Natural killer cell treated with Interleukin-12 subunit alpha and Interleukin-12 subunit beta and Interleukin-15 and Interleukin-18, amount 100 ng/mL, for 72 hours (primary cell): ENCODE data around the gene FASN. TPM values are rescaled to one million over a fixed set of nuclear protein-coding genes. Genes with fewer than 3 reads are reported as not detected.

Experiments used
- ATAC-seq, 2 donors: fragments of 150-1000 bp; cut with Tn5 transposase in 1 of 2; sonication (Bioruptor Pico), chemical (Tn5 transposase) in 1 of 2; 2 replicates each; pipeline ENCODE4 v1.10.0; 2021
- DNase-seq: peaks from one replicate; pipeline ENCODE4 v3.0.0; 2022; ENCODE audit warnings: low spot score
- H3K27ac Mint-ChIP-seq, 2 donors: 1 replicate in 1 of 2; 2 replicates in 1 of 2; pipeline ENCODE4 v1.8.0; 2022; ENCODE audit warnings: mixed read lengths in 2 of 2, mild to moderate bottlenecking in 1 of 2, moderate library complexity in 1 of 2
- H3K27me3 Mint-ChIP-seq, 2 donors: 1 replicate in 1 of 2; 2 replicates in 1 of 2; pipeline ENCODE4 v1.8.0; 2022; ENCODE audit warnings: mixed read lengths in 2 of 2
- H3K36me3 Mint-ChIP-seq: one replicate; pipeline ENCODE4 v1.8.0; 2022; ENCODE audit warnings: mixed read lengths
- H3K4me1 Mint-ChIP-seq, 2 donors: 1 replicate in 1 of 2; 2 replicates in 1 of 2; pipeline ENCODE4 v1.8.0; 2022; ENCODE audit warnings: low read depth in 2 of 2, mixed read lengths in 2 of 2, mild to moderate bottlenecking in 1 of 2
- H3K4me3 Mint-ChIP-seq: one replicate; pipeline ENCODE4 v1.8.0; 2022; ENCODE audit warnings: mixed read lengths
- H3K9me3 Mint-ChIP-seq: 2 replicates; pipeline ENCODE4 v1.8.0; 2022; ENCODE audit warnings: mixed read lengths
- total RNA-seq, 2 donors: library from RNA; stranded (reverse); gene quantifications; one replicate each; pipeline ENCODE4 v1.2.3, GENCODE V29; 2022

The FASN gene
- total RNA-seq, 2 donors from 2014 or later: 195 to 451 TPM

- Mint-ChIP-seq H3K9me3 (no peaks in the 10 kb centered on the region), H3K4me1 (peaks cover 3 to 9% of the 10 kb centered on the region in 2 donors), H3K27ac (peak overlapping the region; percentile 33 to 82), H3K27me3 (no peaks in the 10 kb centered on the region), H3K36me3 (no peaks in the 10 kb centered on the region), H3K4me3 (peak overlapping the region; percentile 80)
- DNase-seq: no peak
- peak; percentile 2 to 7 for ATAC-seq
Measured at GRCh38 chr17:82050761-82051641, 47.0 kb downstream of the FASN start.

GRCh38 chr17:82050152-82050760 lies 47.8 kb downstream of the FASN start:
- H3K36me3 Mint-ChIP-seq: no peaks in the 10 kb centered on the region
- H3K4me1 Mint-ChIP-seq: peaks cover 3 to 9% of the 10 kb centered on the region in 2 donors
- no peaks in the 10 kb centered on the region for H3K9me3 Mint-ChIP-seq
- H3K4me3 Mint-ChIP-seq: peak overlapping the region; percentile 80
- no peaks in the 10 kb centered on the region for H3K27me3 Mint-ChIP-seq
- DNase-seq (no peak), ATAC-seq (no peak)
- peak overlapping the region; percentile 33 to 82 for H3K27ac Mint-ChIP-seq

DNA sequence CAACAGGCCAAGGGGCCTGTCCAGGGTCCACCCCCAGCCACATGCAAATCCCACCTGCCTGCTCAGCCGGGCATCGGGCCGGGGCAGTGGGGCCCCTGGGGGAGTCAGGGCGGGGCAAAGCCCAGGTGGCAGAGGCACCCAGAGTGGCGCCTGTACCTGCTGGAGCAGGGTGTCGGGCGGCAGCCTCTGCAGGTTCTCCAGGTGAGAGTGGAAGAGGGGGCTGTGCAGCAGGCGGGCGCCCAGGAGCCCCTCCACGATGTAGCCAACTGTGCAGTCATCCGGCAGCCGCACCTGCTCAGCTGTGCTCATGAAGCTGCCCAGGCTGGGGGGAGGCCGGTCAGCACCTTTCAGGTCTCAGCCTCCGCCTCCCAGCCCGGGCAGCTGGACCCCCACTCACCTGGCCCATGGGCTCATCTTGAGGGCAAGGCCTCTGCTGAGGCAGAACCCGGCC lies 48.5 kb downstream of the FASN start:
- H3K4me1 Mint-ChIP-seq: peaks cover 3 to 9% of the 10 kb centered on the region in 2 donors
- no peaks in the 10 kb centered on the region for H3K9me3 Mint-ChIP-seq
- H3K27me3 Mint-ChIP-seq: no peaks in the 10 kb centered on the region
- H3K4me3 Mint-ChIP-seq: no peak overlapping the region
- no peaks in the 10 kb centered on the region for H3K36me3 Mint-ChIP-seq
- ATAC-seq (no peak), DNase-seq (no peak)
- H3K27ac Mint-ChIP-seq: no peak overlapping the region

GRCh38 chr17:82049106-82049505 lies 48.9 kb downstream of the FASN start:
- H3K27ac Mint-ChIP-seq: no peak overlapping the region
- no peaks in the 10 kb centered on the region for H3K27me3 Mint-ChIP-seq

GRCh38 chr17:82048571-82048971 lies 49.5 kb downstream of the FASN start:
- Mint-ChIP-seq H3K4me3 (no peak overlapping the region), H3K4me1 (peaks cover 3 to 9% of the 10 kb centered on the region in 2 donors), H3K27ac (no peak overlapping the region), H3K9me3 (no peaks in the 10 kb centered on the region), H3K36me3 (no peaks in the 10 kb centered on the region), H3K27me3 (no peaks in the 10 kb centered on the region)
- no peak for DNase-seq
- no peak for ATAC-seq

More at GRCh38 chr17:82049106-82049505, 48.9 kb downstream of the FASN start:
- H3K4me1 Mint-ChIP-seq: peaks cover 3 to 9% of the 10 kb centered on the region in 2 donors
- H3K4me3 Mint-ChIP-seq: no peak overlapping the region
- DNase-seq (no peak), ATAC-seq (no peak)
- H3K36me3 Mint-ChIP-seq: no peaks in the 10 kb centered on the region
- H3K9me3 Mint-ChIP-seq: no peaks in the 10 kb centered on the region

DNA sequence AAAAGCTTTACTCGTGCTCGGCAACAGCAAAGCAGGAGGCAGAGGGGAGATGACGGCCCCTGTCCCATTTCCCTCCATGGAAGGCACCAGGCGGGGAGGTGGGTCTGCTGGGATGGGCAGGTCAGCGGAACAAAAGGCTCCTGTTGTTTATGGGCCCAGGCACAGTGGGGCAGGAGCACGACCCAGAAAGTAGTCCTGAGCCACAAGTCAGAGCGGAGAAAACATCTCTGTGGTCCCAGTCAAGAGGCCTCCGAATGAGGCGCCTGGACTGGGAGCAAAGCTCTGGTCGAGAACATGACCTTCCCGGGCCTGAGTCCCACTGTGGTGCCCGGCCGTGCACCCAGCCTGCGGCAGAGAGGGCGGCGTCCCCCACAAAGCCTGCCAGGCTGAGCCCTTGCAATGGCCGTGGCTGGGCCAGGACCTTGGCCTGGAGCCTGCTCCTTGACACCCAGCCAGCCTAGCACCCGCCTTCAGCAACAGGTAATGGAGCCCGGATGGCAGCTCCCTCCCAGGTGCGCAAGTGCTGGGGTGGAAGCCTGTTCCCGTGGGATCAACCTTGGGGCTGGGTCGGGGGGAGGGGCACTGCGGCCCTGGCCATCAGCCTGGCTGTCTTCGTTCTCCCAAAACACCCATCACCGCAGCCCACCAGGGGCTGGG lies 50.0 kb downstream of the FASN start:
- H3K27me3 Mint-ChIP-seq: no peaks in the 10 kb centered on the region
- H3K27ac Mint-ChIP-seq: no peak overlapping the region
- H3K36me3 Mint-ChIP-seq: no peaks in the 10 kb centered on the region
- no peaks in the 10 kb centered on the region for H3K9me3 Mint-ChIP-seq
- ATAC-seq (no peak), DNase-seq (no peak)
- H3K4me1 Mint-ChIP-seq: peaks cover 3 to 9% of the 10 kb centered on the region in 2 donors
- no peak overlapping the region for H3K4me3 Mint-ChIP-seq

GRCh38 chr17:82047379-82047778 lies 50.7 kb downstream of the FASN start:
- ATAC-seq (no peak), DNase-seq (no peak)
- no peak overlapping the region for H3K27ac Mint-ChIP-seq
- H3K4me1 Mint-ChIP-seq: peaks cover 3 to 9% of the 10 kb centered on the region in 2 donors
- H3K27me3 Mint-ChIP-seq: no peaks in the 10 kb centered on the region
- no peaks in the 10 kb centered on the region for H3K9me3 Mint-ChIP-seq
- no peak overlapping the region for H3K4me3 Mint-ChIP-seq
- no peaks in the 10 kb centered on the region for H3K36me3 Mint-ChIP-seq

DNA sequence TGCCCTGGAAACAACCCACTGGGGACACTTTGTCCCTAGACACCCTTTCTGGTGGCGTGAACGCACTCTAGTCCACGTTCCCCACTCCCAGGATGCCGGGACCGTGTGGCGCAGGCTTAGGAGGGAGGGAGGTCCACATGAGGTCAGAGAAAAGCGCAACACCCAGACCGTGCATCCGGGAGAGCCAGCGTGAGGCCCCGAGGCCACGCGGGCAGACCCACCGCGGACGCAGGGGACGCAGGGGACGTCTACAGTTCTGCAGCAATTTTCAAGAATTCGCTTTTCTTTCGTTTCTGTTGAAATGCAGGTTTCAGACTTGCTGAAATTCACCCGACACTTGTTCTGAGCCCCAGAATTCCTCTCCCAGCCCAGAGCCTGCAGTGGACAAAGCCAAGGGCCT lies 51.1 kb downstream of the FASN start:
- H3K4me3 Mint-ChIP-seq: no peak overlapping the region
- no peaks in the 10 kb centered on the region for H3K27me3 Mint-ChIP-seq
- H3K4me1 Mint-ChIP-seq: peaks cover 3 to 9% of the 10 kb centered on the region in 2 donors
- DNase-seq (no peak), ATAC-seq (no peak)
- no peaks in the 10 kb centered on the region for H3K36me3 Mint-ChIP-seq
- no peaks in the 10 kb centered on the region for H3K9me3 Mint-ChIP-seq
- no peak overlapping the region for H3K27ac Mint-ChIP-seq

- Mint-ChIP-seq H3K27ac (no peak overlapping the region), H3K4me3 (no peak overlapping the region), H3K9me3 (no peaks in the 10 kb centered on the region), H3K4me1 (peaks cover 3 to 9% of the 10 kb centered on the region in 2 donors), H3K36me3 (no peaks in the 10 kb centered on the region), H3K27me3 (no peaks in the 10 kb centered on the region)
- DNase-seq (no peak), ATAC-seq (no peak)
Measured at GRCh38 chr17:82045936-82046484, 52.0 kb downstream of the FASN start.

GRCh38 chr17:82043507-82043906 lies 54.5 kb downstream of the FASN start:
- Mint-ChIP-seq H3K4me1 (peaks cover 0 to 9% of the 10 kb centered on the region in 2 donors), H3K27ac (no peak overlapping the region), H3K4me3 (no peak overlapping the region), H3K27me3 (no peaks in the 10 kb centered on the region), H3K36me3 (no peaks in the 10 kb centered on the region), H3K9me3 (no peaks in the 10 kb centered on the region)
- DNase-seq (no peak), ATAC-seq (no peak)

DNA sequence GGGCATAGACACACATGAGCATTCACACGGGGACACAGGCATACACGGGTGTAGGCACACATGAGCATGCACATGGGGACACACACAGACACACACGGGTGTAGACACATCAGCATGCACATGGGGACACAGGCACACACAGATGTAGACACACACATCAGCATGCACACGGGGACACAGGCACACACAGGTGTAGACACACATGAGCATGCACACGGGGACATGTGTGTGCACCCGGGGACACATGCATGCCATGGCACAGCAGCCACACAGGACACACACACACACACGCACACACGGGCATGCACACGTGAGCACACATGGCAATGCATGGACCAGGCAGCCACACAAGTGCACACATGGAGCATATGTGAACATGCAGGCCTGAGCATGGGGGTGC lies 55.4 kb downstream of the FASN start:
- Mint-ChIP-seq H3K9me3 (no peaks in the 10 kb centered on the region), H3K27me3 (no peaks in the 10 kb centered on the region), H3K36me3 (no peaks in the 10 kb centered on the region), H3K4me3 (no peak overlapping the region), H3K27ac (no peak overlapping the region), H3K4me1 (peaks cover 5 to 12% of the 10 kb centered on the region in 2 donors)
- DNase-seq (no peak), ATAC-seq (peak; percentile 3 to 42)

DNA sequence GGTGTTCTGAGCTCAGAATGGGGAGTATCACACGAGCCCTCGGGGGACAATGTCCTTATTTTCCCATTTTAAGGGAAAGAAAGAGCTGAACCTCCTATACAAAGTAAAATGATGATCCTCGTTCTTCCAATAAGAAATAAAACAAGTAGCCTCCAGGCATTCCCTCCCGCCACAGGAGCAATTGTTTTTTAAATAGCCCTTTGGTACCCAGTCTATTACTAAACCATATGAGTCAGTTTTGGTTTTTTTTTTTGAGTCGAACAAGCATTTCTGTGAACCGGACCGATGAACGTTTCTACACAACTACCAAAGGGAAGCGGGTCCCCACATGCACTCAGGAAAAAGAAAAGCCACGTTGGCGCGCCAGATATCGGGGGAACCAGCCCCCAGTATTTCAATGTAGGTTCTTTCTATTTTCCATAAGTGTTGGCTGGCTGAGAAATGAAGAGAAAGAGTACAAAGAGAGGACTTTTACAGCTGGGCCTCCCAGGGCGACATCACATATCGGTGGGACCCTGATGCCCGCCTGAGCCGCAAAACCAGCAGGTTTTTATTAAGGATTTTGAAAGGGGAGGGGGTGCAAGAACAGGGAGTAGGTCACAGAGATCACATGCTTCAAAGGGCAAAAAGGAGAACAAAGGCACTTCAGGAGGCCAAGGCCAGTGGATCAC lies 56.8 kb downstream of the FASN start:
- Mint-ChIP-seq H3K27me3 (no peaks in the 10 kb centered on the region), H3K9me3 (no peaks in the 10 kb centered on the region), H3K36me3 (no peaks in the 10 kb centered on the region), H3K4me1 (peaks cover 7 to 11% of the 10 kb centered on the region in 2 donors), H3K27ac (no peak overlapping the region), H3K4me3 (no peak overlapping the region)
- DNase-seq: no peak
- no peak for ATAC-seq

DNA sequence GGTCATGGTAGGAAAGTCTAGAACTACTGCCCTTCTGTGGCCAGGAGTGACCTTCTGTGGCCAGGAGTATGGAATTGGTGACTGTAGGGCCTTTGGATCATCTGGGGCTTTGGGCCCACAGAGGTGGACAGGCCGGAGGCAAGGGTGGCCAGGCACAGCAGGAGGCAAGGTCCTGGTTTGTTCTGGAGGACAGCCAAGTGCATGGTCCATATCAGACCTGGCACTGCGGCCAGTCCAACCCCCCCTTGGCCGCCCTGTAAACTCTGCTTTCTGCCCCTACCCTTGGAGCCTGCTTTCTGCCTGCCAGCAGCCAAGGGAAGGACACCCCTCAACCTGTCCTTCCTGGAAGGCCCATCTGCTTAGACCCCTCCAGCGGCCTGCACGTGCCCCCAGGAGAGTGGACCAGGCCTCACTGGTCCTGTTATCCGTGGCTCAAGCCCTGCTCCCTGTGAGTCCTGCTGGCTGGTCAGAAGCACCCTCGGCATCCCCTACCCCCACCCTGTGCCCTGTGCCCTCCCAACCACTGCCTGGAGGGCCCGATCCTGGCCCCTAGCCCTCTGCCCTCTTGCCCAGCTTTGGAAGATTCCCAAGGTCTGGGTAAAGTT lies 58.2 kb downstream of the FASN start:
- Mint-ChIP-seq H3K27ac (no peak overlapping the region), H3K27me3 (no peaks in the 10 kb centered on the region), H3K4me3 (no peak overlapping the region), H3K4me1 (peaks cover 12 to 17% of the 10 kb centered on the region in 2 donors), H3K9me3 (no peaks in the 10 kb centered on the region), H3K36me3 (no peaks in the 10 kb centered on the region)
- DNase-seq: no peak
- ATAC-seq: no peak
